Left renal cortex interstitium (tissue), 4 donors: ENCODE results near the gene PEX5L. TPM values are rescaled to one million over a fixed set of nuclear protein-coding genes. Genes with fewer than 3 reads are reported as not detected.
"Not testable (repeated sequence)": the region's sequence is repeated elsewhere in the genome, so short reads cannot be mapped to it uniquely, and the experiment has no call there.

ENCODE experiments used
- DNase-seq, 4 donors: peaks; one replicate each; pipeline ENCODE4 v3.0.0-alpha.2; 2013; ENCODE audit warnings: low read depth in 4 of 4, low spot score in 2 of 4, missing footprints in 1 of 4
- polyA plus RNA-seq, 4 donors: library from polyadenylated mRNA; unstranded; fragments of 120-200 nt; gene quantifications; one replicate each; pipeline ENCODE4 v1.2.1, GENCODE V29; 2013; ENCODE audit not compliant: insufficient read length in 4 of 4

PEX5L gene
- polyA plus RNA-seq, 4 donors, result 0.54 to 0.97 (median 0.58) TPM

DNA sequence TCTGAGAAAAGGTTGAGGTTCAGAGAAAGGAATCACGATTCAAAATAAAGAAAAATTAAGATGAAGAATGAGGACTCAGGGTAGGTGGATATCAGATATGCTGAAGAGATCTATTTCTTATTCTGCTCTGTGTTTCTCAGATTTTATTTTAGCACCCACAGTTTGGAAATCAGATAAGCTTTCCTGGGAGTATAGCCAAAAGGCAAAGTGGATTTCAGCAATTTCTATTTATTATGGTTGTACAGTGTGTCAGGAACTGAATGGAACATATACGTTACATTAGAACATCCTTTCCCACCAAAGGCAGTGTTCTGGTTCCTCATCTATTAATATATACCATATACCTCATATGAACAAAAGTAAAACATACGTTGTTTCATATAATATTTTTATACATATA is 18.9 kb downstream of the PEX5L start:
- DNase-seq, result no peak

- no peak for DNase-seq
Measured at GRCh38 chr3:180011927-180012326, 24.8 kb downstream of the PEX5L start.

GRCh38 chr3:180008318-180008717 is 28.4 kb downstream of the PEX5L start:
- not testable (repeated sequence) for DNase-seq

DNA sequence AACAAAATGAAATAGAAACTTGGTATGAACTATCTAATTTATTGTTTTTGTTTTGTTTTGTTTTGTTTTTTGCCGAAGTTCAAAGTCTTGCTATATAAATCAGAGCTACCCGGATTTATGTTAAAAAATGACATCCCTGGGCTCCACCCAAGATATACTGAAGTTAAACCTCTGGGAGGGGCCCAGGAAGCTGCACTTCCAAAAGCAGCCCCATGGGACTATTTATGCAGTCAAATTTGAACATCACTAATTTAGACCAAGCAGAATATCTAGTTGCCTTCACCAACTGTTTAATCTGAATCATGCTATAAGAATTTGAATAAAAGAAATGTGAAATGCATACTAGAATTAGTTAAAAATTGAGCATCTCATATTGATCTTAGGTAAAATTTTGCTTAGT is 32.2 kb downstream of the PEX5L start:
- DNase-seq, result no peak

DNA sequence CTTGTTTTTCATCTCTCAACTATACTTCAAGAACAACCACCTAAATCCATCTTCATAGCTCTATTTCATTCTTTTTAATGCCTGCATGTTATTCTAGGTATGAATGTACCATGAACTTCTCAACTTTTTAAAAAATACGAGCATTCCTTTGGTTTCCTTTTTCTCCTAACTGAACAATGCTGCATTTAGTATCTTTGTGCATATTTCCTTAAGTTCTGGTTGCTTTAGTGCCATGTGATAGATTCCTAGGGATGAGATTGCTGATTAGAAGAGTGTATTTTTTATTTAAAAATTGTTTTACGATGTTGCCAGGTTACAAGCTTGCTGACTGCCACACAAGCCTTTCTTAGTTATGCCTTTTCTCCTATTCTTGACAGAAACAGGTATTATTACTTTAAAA is 34.7 kb downstream of the PEX5L start:
- no peak for DNase-seq

- no peak for DNase-seq
Measured at GRCh38 chr3:180000500-180000899, 36.2 kb downstream of the PEX5L start.

DNA sequence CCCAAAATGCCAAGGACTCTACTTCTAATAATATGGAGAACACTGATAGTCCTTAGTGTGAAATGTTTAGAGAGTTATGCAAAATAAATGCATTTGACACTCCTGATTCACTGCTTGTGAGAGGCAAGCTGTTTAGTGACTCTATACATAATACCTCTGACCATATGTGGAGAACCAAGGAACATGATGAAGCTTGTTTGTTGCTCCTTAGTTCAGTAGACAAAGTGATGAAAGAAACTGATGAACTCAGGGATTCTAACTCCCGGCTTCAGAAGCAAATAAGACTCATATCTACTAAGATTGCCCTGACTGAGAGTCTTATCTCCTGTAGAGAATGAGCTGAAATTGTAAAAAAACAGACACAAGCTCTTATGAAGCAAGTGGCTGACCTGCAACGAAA is 41.3 kb downstream of the PEX5L start:
- DNase-seq, result no peak

- DNase-seq, result no peak
Measured at GRCh38 chr3:179991883-179992282, 44.9 kb downstream of the PEX5L start.

DNA sequence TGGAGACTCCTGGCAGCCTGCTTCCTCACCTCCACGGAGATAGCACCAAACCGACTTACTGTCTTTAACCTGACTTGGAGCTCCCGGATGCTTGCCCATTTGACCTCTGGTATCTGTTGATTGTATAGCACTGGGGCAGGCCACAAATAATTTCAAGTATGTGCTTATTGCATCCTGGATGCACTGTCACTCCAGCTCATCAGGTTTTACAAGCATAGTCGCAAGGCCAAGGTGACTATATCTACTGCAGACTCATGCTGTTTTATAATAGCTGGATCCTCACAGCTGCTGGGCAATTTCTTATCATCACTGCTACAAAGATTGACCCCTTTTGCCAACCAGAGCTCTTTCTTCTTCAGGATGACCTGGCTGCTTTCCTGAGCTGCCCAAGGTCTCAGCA is 45.6 kb downstream of the PEX5L start:
- DNase-seq, result no peak

DNA sequence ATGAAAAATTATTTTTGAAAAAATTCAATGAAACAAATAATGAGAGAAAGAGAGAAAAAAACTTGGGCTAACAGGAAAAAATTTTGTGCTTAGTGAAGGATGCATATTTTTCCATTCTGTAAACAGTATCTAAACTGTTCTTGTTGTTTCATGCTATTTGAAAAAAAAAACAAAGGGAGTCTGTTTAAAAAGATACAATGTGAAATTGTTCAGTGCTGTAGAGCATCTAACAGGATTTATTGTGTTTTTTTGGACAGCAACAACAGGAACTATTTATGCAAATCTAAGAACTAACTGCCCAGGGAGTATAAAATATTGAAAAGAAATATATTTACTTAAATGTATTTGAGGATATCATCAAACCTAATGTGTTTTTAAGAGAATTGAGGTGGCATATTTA is 55.1 kb downstream of the PEX5L start:
- no peak for DNase-seq

GRCh38 chr3:179977356-179977755 is 59.4 kb downstream of the PEX5L start:
- DNase-seq, result no peak

DNA sequence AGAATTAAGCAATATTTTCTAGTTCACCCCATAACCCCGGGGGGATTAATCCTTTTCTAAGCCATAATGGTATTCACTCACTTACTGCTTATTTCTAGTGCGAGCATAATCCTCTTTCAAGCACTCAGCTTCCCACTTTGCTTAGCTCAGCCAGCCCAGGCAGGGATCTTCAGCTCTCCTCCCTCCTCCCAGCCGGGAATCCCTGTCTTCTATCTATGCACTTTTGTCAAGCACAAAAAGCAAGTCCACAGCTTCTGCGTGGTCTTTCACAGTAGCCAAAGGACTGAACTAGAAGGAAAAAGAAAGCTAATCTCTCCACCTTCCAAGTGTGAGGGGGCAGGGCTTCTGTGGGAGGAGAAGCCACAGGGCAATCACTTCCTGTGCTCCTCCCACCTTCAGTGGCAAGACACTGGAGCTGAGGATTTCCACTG is 62.8 kb downstream of the PEX5L start:
- no peak for DNase-seq

GRCh38 chr3:179972881-179973423 is 63.8 kb downstream of the PEX5L start:
- DNase-seq, result no peak

GRCh38 chr3:179971280-179971679 is 65.5 kb downstream of the PEX5L start:
- DNase-seq, result no peak

- no peak for DNase-seq
Measured at GRCh38 chr3:179970746-179971145, 66.0 kb downstream of the PEX5L start.

- DNase-seq, result no peak
Measured at GRCh38 chr3:179969525-179969924, 67.2 kb downstream of the PEX5L start.

- no peak for DNase-seq
Measured at GRCh38 chr3:179967622-179968021, 69.1 kb downstream of the PEX5L start.

GRCh38 chr3:179964890-179965289 is 71.8 kb downstream of the PEX5L start:
- DNase-seq, result no peak

DNA sequence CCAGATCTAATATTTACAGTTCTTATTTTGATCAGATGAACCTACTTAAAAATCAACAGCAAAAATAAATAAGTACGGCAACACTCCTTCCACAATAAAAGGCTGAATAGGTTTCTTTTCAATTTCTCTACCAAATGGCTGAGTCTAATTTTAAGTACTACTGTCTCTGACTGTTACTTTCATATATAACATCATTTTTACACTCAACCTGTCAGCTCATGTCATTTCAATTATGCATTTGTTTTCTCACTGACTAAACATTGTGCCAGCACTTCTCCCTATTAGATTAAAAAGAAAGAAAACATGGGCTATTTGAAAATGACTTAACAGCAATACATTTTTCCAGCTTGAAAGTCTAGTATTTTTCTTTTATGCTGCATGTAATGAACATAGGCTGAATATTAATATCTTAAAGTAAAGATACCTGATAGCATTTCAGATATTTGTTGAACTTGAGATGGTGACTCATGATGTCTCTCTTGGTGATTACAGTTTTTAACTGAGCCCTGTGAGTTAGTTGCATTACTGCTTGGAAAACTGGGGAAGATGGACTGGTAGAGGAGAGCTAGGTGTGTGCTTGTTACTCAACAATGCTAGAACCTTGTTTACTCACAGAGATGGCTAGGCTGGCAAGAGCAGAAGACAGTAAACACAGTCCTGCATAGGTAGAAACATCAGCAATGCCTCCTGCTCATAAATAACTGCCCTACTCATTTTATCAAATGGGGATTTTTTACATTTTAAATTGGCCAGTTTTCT is 73.9 kb downstream of the PEX5L start:
- DNase-seq, result no peak

- DNase-seq, result no peak
Measured at GRCh38 chr3:179961703-179962078, 75.0 kb downstream of the PEX5L start.

DNA sequence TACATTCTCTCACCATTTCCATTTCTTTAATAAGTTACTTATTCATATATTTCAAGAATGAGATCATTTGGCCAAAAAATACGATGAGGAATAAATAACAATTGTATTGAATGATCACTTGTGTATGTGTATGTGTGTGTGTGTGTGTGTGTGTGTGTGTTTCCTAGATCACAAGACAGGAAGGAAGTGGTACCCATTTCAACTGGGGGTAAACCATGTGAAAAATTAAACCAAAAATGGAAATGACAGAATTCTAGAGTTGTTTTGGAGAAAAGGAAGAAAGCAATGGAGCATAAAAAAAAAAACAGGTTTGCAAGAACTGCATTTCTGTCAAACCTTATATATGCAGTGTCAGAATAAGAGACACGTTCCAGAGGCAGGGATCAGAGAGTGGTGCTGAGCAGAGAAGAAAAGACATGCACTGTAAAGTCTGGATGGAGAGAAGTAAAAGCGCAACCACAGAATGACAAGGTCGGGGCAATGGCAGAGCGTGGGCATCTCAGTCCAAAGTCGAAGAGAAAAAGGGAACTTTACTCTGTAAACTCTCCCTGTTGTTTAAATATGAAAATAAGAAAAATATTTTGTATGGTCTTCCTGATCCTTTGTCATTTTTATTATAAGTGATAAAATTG is 75.5 kb downstream of the PEX5L start:
- DNase-seq, result no peak

GRCh38 chr3:179958759-179959158 is 78.0 kb downstream of the PEX5L start:
- no peak for DNase-seq
